ENCODE results near the gene MYF6. TPM values are rescaled to one million over a fixed set of nuclear protein-coding genes. Genes with fewer than 3 reads are reported as not detected.
"Not testable (repeated sequence)": the region's sequence is repeated elsewhere in the genome, so short reads cannot be mapped to it uniquely, and the experiment has no call there.

MYF6 gene
- total RNA-seq, 2 experiments from 2014 or later, result not detected

DNA sequence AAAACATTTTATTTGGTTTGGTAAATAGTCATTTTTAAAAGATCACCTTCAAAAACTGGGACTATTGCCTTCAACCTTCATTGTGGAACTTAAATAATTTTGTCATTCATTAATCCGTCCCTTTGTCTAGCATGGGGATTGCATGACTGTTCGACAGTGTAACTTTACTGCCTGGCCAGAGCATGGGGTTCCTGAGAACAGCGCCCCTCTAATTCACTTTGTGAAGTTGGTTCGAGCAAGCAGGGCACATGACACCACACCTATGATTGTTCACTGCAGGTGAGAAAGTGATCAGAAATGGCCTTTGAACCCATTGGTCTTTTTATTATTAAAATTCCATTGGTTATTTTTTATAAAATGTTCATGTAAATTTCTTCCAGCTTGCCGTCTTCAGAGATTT, 37.2 kb upstream of the MYF6 start:
- CTCF ChIA-PET (ENCODE audit: unreplicated experiment), result no interaction called here
- Histone ChIP-seq H3K4me2 (ENCODE audit: low read length) (no peak overlapping the region), H2AFZ (ENCODE audit: low read length) (no peak overlapping the region), H3K9me2 (ENCODE audit: insufficient read depth, low read length) (no peaks in the 10 kb centered on the region), H3K9me3 (ENCODE audit: low read length) (no peaks in the 10 kb centered on the region), H3K27ac (ENCODE audit: low read depth, low read length, poor library complexity, severe bottlenecking) (no peak overlapping the region), H3K79me2 (ENCODE audit: insufficient read depth, low read depth, low read length) (no peaks in the 10 kb centered on the region), H4K20me1 (ENCODE audit: insufficient read depth, low read length) (no peaks in the 10 kb centered on the region), H3K4me1 (ENCODE audit: insufficient read depth, low read length, poor library complexity, severe bottlenecking) (no peaks in the 10 kb centered on the region), H3K36me3 (ENCODE audit: insufficient read depth, low read length) (no peaks in the 10 kb centered on the region), H3K4me3 (ENCODE audit: low read depth, low read length, poor library complexity, severe bottlenecking) (no peak overlapping the region)
- POLR2A ChIA-PET, result interaction anchor here (1.0 kb wide), 1 partner anchor 18 kb away, joined by 3 read pairs; no protein-coding TSS in a partner anchor
- BruUV-seq (replicated peaks), result no TSS peak
- intact Hi-C loops (cut with micrococcal nuclease; ENCODE audit: unreplicated experiment), result no loop called here
- no peak for TF ChIP-seq EZH2phosphoT487 (IDR thresholded peaks at IDR 0.05; ENCODE audit: borderline replicate concordance, low read depth, low read length)
- TF ChIP-seq, protein P1, sequence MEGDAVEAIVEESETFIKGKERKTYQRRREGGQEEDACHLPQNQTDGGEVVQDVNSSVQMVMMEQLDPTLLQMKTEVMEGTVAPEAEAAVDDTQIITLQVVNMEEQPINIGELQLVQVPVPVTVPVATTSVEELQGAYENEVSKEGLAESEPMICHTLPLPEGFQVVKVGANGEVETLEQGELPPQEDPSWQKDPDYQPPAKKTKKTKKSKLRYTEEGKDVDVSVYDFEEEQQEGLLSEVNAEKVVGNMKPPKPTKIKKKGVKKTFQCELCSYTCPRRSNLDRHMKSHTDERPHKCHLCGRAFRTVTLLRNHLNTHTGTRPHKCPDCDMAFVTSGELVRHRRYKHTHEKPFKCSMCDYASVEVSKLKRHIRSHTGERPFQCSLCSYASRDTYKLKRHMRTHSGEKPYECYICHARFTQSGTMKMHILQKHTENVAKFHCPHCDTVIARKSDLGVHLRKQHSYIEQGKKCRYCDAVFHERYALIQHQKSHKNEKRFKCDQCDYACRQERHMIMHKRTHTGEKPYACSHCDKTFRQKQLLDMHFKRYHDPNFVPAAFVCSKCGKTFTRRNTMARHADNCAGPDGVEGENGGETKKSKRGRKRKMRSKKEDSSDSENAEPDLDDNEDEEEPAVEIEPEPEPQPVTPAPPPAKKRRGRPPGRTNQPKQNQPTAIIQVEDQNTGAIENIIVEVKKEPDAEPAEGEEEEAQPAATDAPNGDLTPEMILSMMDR (conservative IDR thresholded peaks at IDR 0.05; ENCODE audit: low read length), result no peak
- no peak for DNase-seq (ENCODE audit: low spot score)

DNA sequence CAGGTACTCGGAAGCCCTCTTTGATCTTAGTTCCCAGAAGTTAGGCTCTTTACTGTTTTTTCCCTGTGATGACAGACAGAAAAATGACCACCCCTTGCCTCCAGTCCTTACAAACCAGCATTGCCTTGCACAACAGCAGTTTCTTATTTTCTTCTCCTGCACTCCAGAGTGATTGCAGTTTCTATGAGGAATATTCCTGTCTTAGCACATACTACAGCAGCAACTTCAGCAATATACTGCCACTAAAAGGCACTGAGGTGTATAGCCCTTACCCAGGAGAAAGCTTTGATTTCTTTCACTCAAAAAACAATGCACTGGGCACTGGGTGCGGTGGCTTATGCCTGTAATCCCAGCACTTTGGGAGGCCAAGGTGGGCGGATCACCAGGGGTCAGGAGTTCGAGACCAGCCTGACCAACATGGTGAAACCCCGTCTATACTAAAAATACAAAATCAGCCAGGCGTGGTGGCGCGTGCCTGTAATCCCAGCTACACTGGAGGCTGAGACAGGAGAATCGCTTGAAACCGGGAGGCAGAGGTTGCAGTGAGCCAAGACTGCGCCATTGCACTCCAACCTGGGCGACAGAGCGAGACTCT, 31.3 kb upstream of the MYF6 start:
- H3K9me2 ChIP-seq (ENCODE audit: insufficient read depth, low read length); H2AFZ ChIP-seq (ENCODE audit: low read length); intact Hi-C loops (cut with micrococcal nuclease; ENCODE audit: unreplicated experiment); H3K4me1 ChIP-seq (ENCODE audit: insufficient read depth, low read length, poor library complexity, severe bottlenecking); H3K36me3 ChIP-seq (ENCODE audit: insufficient read depth, low read length); H3K4me2 ChIP-seq (ENCODE audit: low read length); CTCF ChIA-PET (ENCODE audit: unreplicated experiment); H3K79me2 ChIP-seq (ENCODE audit: insufficient read depth, low read depth, low read length); POLR2A ChIA-PET; H3K4me3 ChIP-seq (ENCODE audit: low read depth, low read length, poor library complexity, severe bottlenecking); BruUV-seq (replicated peaks); H3K27ac ChIP-seq (ENCODE audit: low read depth, low read length, poor library complexity, severe bottlenecking); H4K20me1 ChIP-seq (ENCODE audit: insufficient read depth, low read length); DNase-seq (ENCODE audit: low spot score); H3K9me3 ChIP-seq (ENCODE audit: low read length): not testable (repeated sequence)

GRCh38 chr12:80676856-80677255, 30.6 kb upstream of the MYF6 start:
- Histone ChIP-seq H3K27ac (ENCODE audit: low read depth, low read length, poor library complexity, severe bottlenecking) (no peak overlapping the region), H3K4me1 (ENCODE audit: insufficient read depth, low read length, poor library complexity, severe bottlenecking) (no peaks in the 10 kb centered on the region), H4K20me1 (ENCODE audit: insufficient read depth, low read length) (no peaks in the 10 kb centered on the region), H3K36me3 (ENCODE audit: insufficient read depth, low read length) (no peaks in the 10 kb centered on the region), H2AFZ (ENCODE audit: low read length) (no peak overlapping the region), H3K4me2 (ENCODE audit: low read length) (no peak overlapping the region), H3K79me2 (ENCODE audit: insufficient read depth, low read depth, low read length) (no peaks in the 10 kb centered on the region), H3K9me2 (ENCODE audit: insufficient read depth, low read length) (no peaks in the 10 kb centered on the region), H3K9me3 (ENCODE audit: low read length) (no peaks in the 10 kb centered on the region), H3K4me3 (ENCODE audit: low read depth, low read length, poor library complexity, severe bottlenecking) (no peak overlapping the region)
- BruUV-seq (replicated peaks), result no TSS peak
- intact Hi-C loops (cut with micrococcal nuclease; ENCODE audit: unreplicated experiment), result no loop called here
- ChIA-PET CTCF (ENCODE audit: unreplicated experiment) (no interaction called here), POLR2A (no interaction called here)
- DNase-seq (ENCODE audit: low spot score), result no peak
- TF ChIP-seq EZH2phosphoT487 (IDR thresholded peaks at IDR 0.05; ENCODE audit: borderline replicate concordance, low read depth, low read length), result no peak
- TF ChIP-seq, protein P1 (conservative IDR thresholded peaks at IDR 0.05; ENCODE audit: low read length), result no peak

All from OCI-LY7 (cell line).